CD4-positive, alpha-beta memory T cell (primary cell): ENCODE measurements around the gene HIPK2. TPM values are rescaled to one million over a fixed set of nuclear protein-coding genes. Genes with fewer than 3 reads are reported as not detected.

Experiments used
- CTCF ChIA-PET: fragments of 350-600 bp; sonication (Branson Sonifier 250); formaldehyde crosslinking; loops from one replicate; lab custom pipeline; 2021; ENCODE audit warnings: inconsistent platforms; ENCODE audit not compliant: partially characterized antibody; lab: Charles Lee
- POLR2A ChIA-PET: fragments of 350-600 bp; sonication (Branson Sonifier 250); formaldehyde crosslinking; loops from one replicate; lab custom pipeline; 2021; ENCODE audit not compliant: partially characterized antibody; lab: Charles Lee
- DNase-seq, 5 donors: peaks; one replicate each; pipeline versions ENCODE4 v3.0.0 to v3.0.0-alpha.2; 2020 to 2022; ENCODE audit warnings: mixed read lengths in 1 of 5
- H3K27ac ChIP-seq: one replicate; pipeline ENCODE4 v1.7.0; 2013; ENCODE audit warnings: low read depth, low read length
- H3K27me3 ChIP-seq: 2 replicates; pipeline ENCODE4 v1.7.0; 2013; ENCODE audit warnings: mild to moderate bottlenecking, low read length, moderate library complexity; ENCODE audit not compliant: insufficient read depth
- H3K36me3 ChIP-seq: 2 replicates; pipeline ENCODE4 v1.7.0; 2013; ENCODE audit warnings: mild to moderate bottlenecking, low read length, moderate library complexity; ENCODE audit not compliant: insufficient read depth
- H3K4me1 ChIP-seq: 2 replicates; pipeline ENCODE4 v1.7.0; 2013; ENCODE audit warnings: mild to moderate bottlenecking, low read length, moderate library complexity; ENCODE audit not compliant: insufficient read depth
- H3K4me3 ChIP-seq, 2 donors: one replicate each; pipeline ENCODE4 v1.7.0; 2013; ENCODE audit warnings: low read length in 2 of 2, mild to moderate bottlenecking in 1 of 2
- H3K9me3 ChIP-seq, 2 donors: one replicate each; pipeline ENCODE4 v1.7.0; 2013; ENCODE audit warnings: low read length in 2 of 2, control low read depth in 1 of 2; ENCODE audit not compliant: control insufficient read depth in 1 of 2
- H3K27ac Mint-ChIP-seq, 7 donors: one replicate each; pipeline ENCODE4 v1.8.0; 2020 to 2021; ENCODE audit warnings: mixed read lengths in 7 of 7, mild to moderate bottlenecking in 6 of 7, inconsistent platforms in 3 of 7, moderate library complexity in 3 of 7
- H3K27me3 Mint-ChIP-seq, 2 donors: one replicate each; pipeline ENCODE4 v1.8.0; 2020 to 2021; ENCODE audit warnings: mixed read lengths in 2 of 2
- H3K36me3 Mint-ChIP-seq, 2 donors: one replicate each; pipeline ENCODE4 v1.8.0; 2020 to 2021; ENCODE audit warnings: mixed read lengths in 2 of 2, inconsistent platforms in 1 of 2, mild to moderate bottlenecking in 1 of 2
- H3K4me1 Mint-ChIP-seq, 4 donors: one replicate each; pipeline ENCODE4 v1.8.0; 2020 to 2021; ENCODE audit warnings: mixed read lengths in 4 of 4, mild to moderate bottlenecking in 1 of 4
- H3K4me3 Mint-ChIP-seq, 8 donors: one replicate each; pipeline ENCODE4 v1.8.0; 2020 to 2021; ENCODE audit warnings: mixed read lengths in 8 of 8, mild to moderate bottlenecking in 7 of 8, moderate library complexity in 6 of 8, inconsistent platforms in 3 of 8
- H3K9me3 Mint-ChIP-seq, 8 donors: one replicate each; pipeline ENCODE4 v1.8.0; 2020 to 2021; ENCODE audit warnings: mixed read lengths in 8 of 8, mild to moderate bottlenecking in 5 of 8, inconsistent platforms in 3 of 8, moderate library complexity in 1 of 8
- intact Hi-C: fragments of 100-400 bp; cut with micrococcal nuclease; formaldehyde crosslinking; loops from one replicate; pipeline ENCODE4 v1.15.1; 2023
- polyA plus RNA-seq, 2 donors: library from polyadenylated mRNA; unstranded; fragments of 300-500 nt; fragmentation: Illumina TruSeq; gene quantifications; one replicate each; pipeline ENCODE4 v1.2.3, GENCODE V29; 2021
- total RNA-seq, 2 experiments: library from RNA; stranded (reverse); gene quantifications; one replicate each; pipeline ENCODE4 v1.2.3, GENCODE V29; 2021

HIPK2 gene
- total and polyA plus RNA-seq, 4 experiments from 2014 or later: 0.87 to 34.1 (median 17.8) TPM

DNA sequence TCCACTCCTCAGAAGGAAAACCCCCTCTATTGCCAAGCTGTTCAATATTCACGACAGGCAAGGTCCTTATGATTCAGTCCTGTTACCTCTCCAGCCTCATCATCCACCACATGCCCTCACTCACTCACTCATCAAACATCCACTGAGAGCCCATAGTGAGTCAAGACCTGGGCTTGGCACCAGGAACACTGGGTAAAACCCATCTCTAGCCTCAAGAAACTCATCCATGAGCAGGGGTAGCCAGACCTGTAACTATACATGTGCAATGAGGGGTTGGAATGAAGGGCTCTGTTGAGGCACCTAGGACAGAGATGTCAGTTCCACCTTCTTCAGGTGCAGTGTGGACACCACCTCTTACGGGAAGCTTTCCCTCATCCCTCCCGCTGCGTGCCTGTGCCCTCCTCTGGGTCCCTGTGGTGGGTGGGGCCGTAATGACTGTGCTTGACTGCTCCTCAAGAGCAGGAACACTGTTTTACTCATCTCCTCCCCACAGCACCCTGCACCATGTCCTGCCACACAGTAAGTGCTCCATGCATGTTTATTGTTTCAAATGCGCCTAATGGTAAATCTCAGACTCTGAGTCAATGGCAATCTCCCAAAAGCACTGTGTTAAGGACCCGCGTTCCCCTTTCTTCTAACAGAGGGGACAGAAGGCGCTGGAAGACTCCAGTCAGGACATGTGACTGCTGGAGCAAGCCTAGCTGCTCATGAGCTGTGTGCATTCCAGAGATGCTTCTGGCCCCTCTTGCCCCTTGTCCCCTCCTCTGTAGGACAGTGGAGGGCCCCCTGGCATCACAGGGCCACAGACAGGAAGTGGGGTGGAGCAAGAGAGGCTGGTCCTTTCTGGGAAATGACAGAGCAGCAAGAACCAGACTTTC lies 95.4 kb downstream of the HIPK2 start:
- Mint-ChIP-seq H3K36me3 (peaks cover 18 to 35% of the 10 kb centered on the region in 2 donors), H3K9me3 (peaks cover 0 to 10% (median 5%) of the 10 kb centered on the region in 8 donors), H3K27me3 (no peaks in the 10 kb centered on the region), H3K4me1 (peaks cover 17 to 40% (median 35%) of the 10 kb centered on the region in 4 donors), H3K4me3 (peak overlapping the region in 3 of 8 donors; percentile 1 to 41 (median 40)), H3K27ac (peak overlapping the region in 3 of 7 donors; percentile 45 to 88 (median 66))
- no peaks in the 10 kb centered on the region for H3K36me3 ChIP-seq
- intact Hi-C loops: no loop called here
- H3K27me3 ChIP-seq: no peaks in the 10 kb centered on the region
- DNase-seq: no peak
- H3K4me3 ChIP-seq: no peak overlapping the region
- no peaks in the 10 kb centered on the region for H3K9me3 ChIP-seq
- H3K4me1 ChIP-seq: peaks cover 38% of the 10 kb centered on the region
- no peak overlapping the region for H3K27ac ChIP-seq
- ChIA-PET POLR2A (no interaction called here), CTCF (interaction anchor here (1.5 kb wide), 1 partner anchor 35 kb away, joined by 6 read pairs; no protein-coding TSS in a partner anchor)

DNA sequence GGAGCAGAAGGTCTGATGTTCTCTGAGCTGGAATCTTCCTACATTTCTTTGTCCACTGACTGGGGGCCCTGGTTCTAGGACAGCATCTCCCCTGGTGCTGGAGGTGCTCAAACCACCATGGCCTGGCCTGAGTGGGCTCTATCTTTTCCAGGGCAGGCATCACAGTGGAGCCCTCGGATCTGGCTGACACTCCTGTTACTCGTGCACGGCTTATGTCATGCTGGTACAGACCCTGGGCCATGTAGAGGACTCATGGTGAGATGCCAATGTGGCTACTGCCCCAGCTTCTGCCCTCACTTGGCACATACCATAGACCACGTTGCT lies 96.0 kb downstream of the HIPK2 start:
- intact Hi-C loops: no loop called here
- H3K4me3 Mint-ChIP-seq: peak overlapping the region in 3 of 8 donors; percentile 1 to 41 (median 40)
- CTCF ChIA-PET: interaction anchor here (1.5 kb wide), 1 partner anchor 35 kb away, joined by 6 read pairs; no protein-coding TSS in a partner anchor

DNA sequence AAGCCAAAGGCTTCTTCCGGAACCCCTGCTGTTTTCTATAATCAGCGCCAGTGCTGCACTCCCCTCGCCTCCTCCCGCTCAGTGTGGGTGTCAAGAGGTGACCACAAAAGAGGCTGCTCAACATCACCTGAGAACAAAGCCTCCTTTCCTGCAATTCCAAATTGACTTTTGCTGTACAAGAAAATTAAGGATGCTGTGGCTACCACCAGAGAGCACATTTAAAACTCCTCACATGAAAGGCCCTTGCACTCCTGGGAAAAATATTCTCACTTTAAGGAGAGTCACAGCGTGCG lies 96.4 kb downstream of the HIPK2 start:
- Mint-ChIP-seq H3K27me3 (no peaks in the 10 kb centered on the region), H3K9me3 (peaks cover 0 to 7% (median 4%) of the 10 kb centered on the region in 8 donors), H3K4me3 (no peak overlapping the region), H3K36me3 (peaks cover 14 to 29% of the 10 kb centered on the region in 2 donors), H3K4me1 (peaks cover 17 to 37% (median 35%) of the 10 kb centered on the region in 4 donors), H3K27ac (no peak overlapping the region)
- intact Hi-C loops: no loop called here
- H3K27ac ChIP-seq: no peak overlapping the region
- no peaks in the 10 kb centered on the region for H3K9me3 ChIP-seq
- DNase-seq: no peak
- ChIA-PET CTCF (interaction anchor here (0.6 to 1.5 kb wide), 2 partner anchors 34 to 322 kb away, joined by 3 to 6 read pairs; no protein-coding TSS in a partner anchor), POLR2A (no interaction called here)
- H3K36me3 ChIP-seq: no peaks in the 10 kb centered on the region
- no peaks in the 10 kb centered on the region for H3K27me3 ChIP-seq
- no peak overlapping the region for H3K4me3 ChIP-seq
- H3K4me1 ChIP-seq: peaks cover 38% of the 10 kb centered on the region

More for the DNA sequence above, 96.0 kb downstream of the HIPK2 start:
- Mint-ChIP-seq H3K27ac (peak overlapping the region in 3 of 7 donors; percentile 45 to 88 (median 66)), H3K27me3 (no peaks in the 10 kb centered on the region), H3K4me1 (peaks cover 17 to 40% (median 35%) of the 10 kb centered on the region in 4 donors), H3K9me3 (peaks cover 0 to 9% (median 5%) of the 10 kb centered on the region in 8 donors), H3K36me3 (peaks cover 18 to 32% of the 10 kb centered on the region in 2 donors)
- POLR2A ChIA-PET: no interaction called here
- Histone ChIP-seq H3K27me3 (no peaks in the 10 kb centered on the region), H3K9me3 (no peaks in the 10 kb centered on the region), H3K4me1 (peaks cover 38% of the 10 kb centered on the region), H3K27ac (no peak overlapping the region), H3K36me3 (no peaks in the 10 kb centered on the region), H3K4me3 (no peak overlapping the region)
- DNase-seq: no peak

DNA sequence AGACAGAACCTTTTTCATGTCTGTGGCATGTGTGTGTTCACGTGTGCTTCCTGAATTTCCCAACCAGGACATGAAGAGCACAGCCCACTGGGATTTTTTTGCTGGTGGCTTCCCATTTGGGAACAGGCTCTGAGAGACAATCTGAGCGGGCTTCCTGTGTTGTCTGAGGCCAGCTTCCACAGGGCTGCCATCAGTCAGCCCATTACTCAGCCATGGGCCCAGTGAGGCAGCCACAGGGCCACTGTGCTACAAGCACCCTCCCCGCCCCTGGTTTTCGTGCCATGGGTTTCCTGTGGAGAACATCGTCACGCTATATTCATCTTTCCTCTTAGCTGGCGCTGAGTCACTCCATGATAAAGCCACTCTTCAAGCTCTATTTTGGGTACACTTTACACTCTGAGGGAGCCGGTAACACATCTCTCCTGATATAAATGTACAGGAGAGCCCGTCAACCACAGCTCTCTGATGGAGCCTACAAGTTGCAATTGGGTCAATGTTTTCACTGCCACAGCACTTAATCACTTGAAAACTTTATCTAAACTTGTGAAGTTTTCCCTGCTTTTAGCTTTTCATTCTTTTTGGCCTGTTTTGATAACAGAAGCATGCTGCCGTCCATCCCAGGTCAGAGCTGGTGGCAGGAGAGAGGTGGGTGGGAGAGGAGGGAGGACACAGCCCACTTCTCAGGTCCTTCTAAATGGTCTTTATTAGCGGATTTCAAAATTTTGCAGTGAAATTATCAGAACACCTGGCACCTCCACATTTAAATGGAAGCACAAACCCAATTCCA lies 96.9 kb downstream of the HIPK2 start:
- H3K4me1 ChIP-seq: peaks cover 38% of the 10 kb centered on the region
- no peaks in the 10 kb centered on the region for H3K27me3 Mint-ChIP-seq
- peaks cover 16 to 37% (median 34%) of the 10 kb centered on the region in 4 donors for H3K4me1 Mint-ChIP-seq
- H3K27ac Mint-ChIP-seq: peak overlapping the region in 2 of 7 donors; percentile 52 to 57
- H3K4me3 Mint-ChIP-seq: peak overlapping the region in 2 of 8 donors; percentile 0 to 62
- peak in 2 of 5 donors; percentile 11 to 60 for DNase-seq
- no peak overlapping the region for H3K27ac ChIP-seq
- peaks cover 0 to 4% (median 3%) of the 10 kb centered on the region in 8 donors for H3K9me3 Mint-ChIP-seq
- no peaks in the 10 kb centered on the region for H3K9me3 ChIP-seq
- ChIA-PET POLR2A (interaction anchor here (0.8 kb wide), 1 partner anchor 98 kb away, joined by 4 read pairs; no protein-coding TSS in a partner anchor), CTCF (interaction anchor here (0.6 to 1.5 kb wide), 2 partner anchors 34 to 322 kb away, joined by 3 to 6 read pairs; no protein-coding TSS in a partner anchor)
- no peaks in the 10 kb centered on the region for H3K36me3 ChIP-seq
- intact Hi-C loops: no loop called here
- H3K36me3 Mint-ChIP-seq: peaks cover 12 to 24% of the 10 kb centered on the region in 2 donors
- no peaks in the 10 kb centered on the region for H3K27me3 ChIP-seq
- no peak overlapping the region for H3K4me3 ChIP-seq

DNA sequence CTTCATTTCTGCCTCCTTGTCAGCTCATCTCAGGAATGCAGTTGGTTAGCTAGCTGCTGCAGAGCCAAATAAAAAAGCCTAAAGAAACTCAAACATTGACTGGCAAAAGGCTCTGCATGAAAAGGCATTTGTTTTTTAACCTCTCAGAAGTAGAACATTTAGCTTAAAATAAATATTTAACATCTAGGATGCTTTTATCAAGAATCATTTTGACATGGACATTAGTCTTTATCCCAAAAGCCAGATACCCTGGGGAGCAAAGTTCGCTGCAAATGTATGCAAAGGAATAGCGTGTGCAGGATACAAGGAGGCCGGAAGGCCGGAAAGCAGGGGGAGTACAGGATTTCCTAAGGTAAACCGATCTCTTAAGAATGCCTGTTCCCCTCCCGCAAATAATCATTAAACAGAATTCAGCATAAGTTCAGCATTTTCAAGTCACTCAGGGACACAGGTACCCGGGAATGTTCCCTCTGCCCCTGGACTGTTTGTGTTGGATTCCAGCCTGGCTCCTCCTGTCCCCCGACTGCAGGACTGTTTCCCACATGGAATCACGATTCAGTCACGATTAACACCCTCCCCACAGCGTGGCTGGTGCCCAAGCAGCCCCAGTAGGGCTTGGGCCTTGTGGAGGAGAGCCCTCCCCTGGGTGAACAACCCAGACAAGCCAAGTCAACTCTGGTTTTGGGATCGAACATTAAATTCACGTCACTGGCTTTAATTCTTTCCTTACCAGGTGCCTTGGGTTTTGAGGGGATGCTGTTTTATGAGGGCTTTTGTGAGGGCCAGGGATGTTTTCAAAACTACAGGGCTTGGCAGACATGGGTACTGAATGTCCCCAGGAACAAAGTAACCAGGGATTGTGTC lies 97.8 kb downstream of the HIPK2 start:
- H3K9me3 Mint-ChIP-seq: no peaks in the 10 kb centered on the region
- Histone ChIP-seq H3K4me1 (peaks cover 38% of the 10 kb centered on the region), H3K36me3 (no peaks in the 10 kb centered on the region), H3K9me3 (no peaks in the 10 kb centered on the region), H3K27me3 (no peaks in the 10 kb centered on the region), H3K4me3 (no peak overlapping the region), H3K27ac (no peak overlapping the region)
- ChIA-PET POLR2A (interaction anchor here (0.8 kb wide), 1 partner anchor 99 kb away, joined by 4 read pairs; no protein-coding TSS in a partner anchor), CTCF (no interaction called here)
- intact Hi-C loops: no loop called here
- no peak for DNase-seq
- H3K27ac Mint-ChIP-seq: peak overlapping the region in 2 of 7 donors; percentile 25 to 57
- no peak overlapping the region for H3K4me3 Mint-ChIP-seq
- peaks cover 17 to 45% (median 36%) of the 10 kb centered on the region in 4 donors for H3K4me1 Mint-ChIP-seq
- peaks cover 13 to 22% of the 10 kb centered on the region in 2 donors for H3K36me3 Mint-ChIP-seq
- H3K27me3 Mint-ChIP-seq: no peaks in the 10 kb centered on the region

DNA sequence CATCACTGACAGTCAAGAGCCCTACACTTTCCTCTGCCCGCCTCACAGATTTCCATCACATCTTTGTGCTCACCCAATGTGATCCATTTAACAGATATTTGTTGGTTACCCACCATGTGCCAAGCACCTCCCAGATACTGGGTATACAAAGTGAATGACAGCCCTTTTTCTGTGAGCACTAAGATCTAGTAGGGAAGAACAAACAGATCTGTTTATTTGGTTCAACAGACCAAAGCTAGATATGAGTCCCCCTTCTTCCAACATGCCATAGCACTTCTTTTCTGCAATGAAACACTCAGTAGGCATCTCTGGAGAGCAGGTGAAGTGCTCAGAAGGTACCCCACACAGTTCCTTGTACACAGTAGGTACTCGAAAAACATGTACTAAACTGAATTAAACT lies 101.4 kb downstream of the HIPK2 start:
- no peak overlapping the region for H3K4me3 ChIP-seq
- no peaks in the 10 kb centered on the region for H3K27me3 Mint-ChIP-seq
- peak overlapping the region in 2 of 7 donors; percentile 24 to 83 for H3K27ac Mint-ChIP-seq

More for the DNA sequence above, 101.4 kb downstream of the HIPK2 start:
- Mint-ChIP-seq H3K36me3 (peaks cover 16% of the 10 kb centered on the region in 2 donors), H3K9me3 (no peaks in the 10 kb centered on the region), H3K4me3 (no peak overlapping the region), H3K4me1 (peaks cover 6 to 20% (median 14%) of the 10 kb centered on the region in 4 donors)
- no peaks in the 10 kb centered on the region for H3K9me3 ChIP-seq
- CTCF ChIA-PET: interaction anchor here (1.0 kb wide), 1 partner anchor 30 kb away, joined by 3 read pairs; no protein-coding TSS in a partner anchor
- intact Hi-C loops: no loop called here
- POLR2A ChIA-PET: no interaction called here
- DNase-seq: no peak
- H3K36me3 ChIP-seq: no peaks in the 10 kb centered on the region
- H3K27ac ChIP-seq: no peak overlapping the region
- H3K4me1 ChIP-seq: peaks cover 9% of the 10 kb centered on the region
- no peaks in the 10 kb centered on the region for H3K27me3 ChIP-seq
